ENCODE results near the gene RABGAP1L.
"Not testable (repeated sequence)": the region's sequence is repeated elsewhere in the genome, so short reads cannot be mapped to it uniquely, and the experiment has no call there.

Gene RABGAP1L

GRCh38 chr1:174153085-174153824 lies 6.1 kb upstream of the RABGAP1L start:
- DNase-seq (ENCODE audit: low spot score) (no peak), FAIRE-seq (no peak)

- FAIRE-seq (no peak), DNase-seq (ENCODE audit: low spot score) (no peak)
These were observed 5.6 kb upstream of the RABGAP1L start for GRCh38 chr1:174153825-174154107.

- no peak for FAIRE-seq
- no peak for DNase-seq (ENCODE audit: low spot score)
These were observed 2.9 kb upstream of the RABGAP1L start for GRCh38 chr1:174156437-174156836.

- no peak for FAIRE-seq
- DNase-seq (ENCODE audit: low spot score), result no peak
These were observed 2.0 kb upstream of the RABGAP1L start for GRCh38 chr1:174157157-174157806.

- FAIRE-seq (no peak), DNase-seq (ENCODE audit: low spot score) (no peak)
These were observed 511 bp upstream of the RABGAP1L start for GRCh38 chr1:174158767-174159251.

GRCh38 chr1:174160109-174160473 lies 771 bp downstream of the RABGAP1L start:
- FAIRE-seq, result no peak
- peak; percentile 35 for DNase-seq (ENCODE audit: low spot score)

GRCh38 chr1:174160603-174161002 lies 1.3 kb downstream of the RABGAP1L start:
- DNase-seq (ENCODE audit: low spot score) (no peak), FAIRE-seq (no peak)

- DNase-seq (ENCODE audit: low spot score) (no peak), FAIRE-seq (no peak)
These were observed 2.5 kb downstream of the RABGAP1L start for GRCh38 chr1:174161813-174162212.

GRCh38 chr1:174164826-174165225 lies 5.5 kb downstream of the RABGAP1L start:
- DNase-seq (ENCODE audit: low spot score) (no peak), FAIRE-seq (no peak)

GRCh38 chr1:174165471-174166137 lies 6.3 kb downstream of the RABGAP1L start:
- no peak for DNase-seq (ENCODE audit: low spot score)
- no peak for FAIRE-seq

GRCh38 chr1:174166530-174167264 lies 7.4 kb downstream of the RABGAP1L start:
- no peak for FAIRE-seq
- DNase-seq (ENCODE audit: low spot score), result no peak

GRCh38 chr1:174167265-174167803 lies 8.0 kb downstream of the RABGAP1L start:
- FAIRE-seq (no peak), DNase-seq (ENCODE audit: low spot score) (no peak)

GRCh38 chr1:174169342-174169741 lies 10.0 kb downstream of the RABGAP1L start:
- DNase-seq (ENCODE audit: low spot score), result no peak
- no peak for FAIRE-seq

- DNase-seq (ENCODE audit: low spot score) (no peak), FAIRE-seq (no peak)
These were observed 11.8 kb downstream of the RABGAP1L start for GRCh38 chr1:174171073-174171472.

- DNase-seq (ENCODE audit: low spot score) (no peak), FAIRE-seq (no peak)
These were observed 15.4 kb downstream of the RABGAP1L start for GRCh38 chr1:174174461-174175329.

GRCh38 chr1:174178459-174178858 lies 19.1 kb downstream of the RABGAP1L start:
- FAIRE-seq; DNase-seq (ENCODE audit: low spot score): not testable (repeated sequence)

- DNase-seq (ENCODE audit: low spot score) (no peak), FAIRE-seq (no peak)
These were observed 30.2 kb downstream of the RABGAP1L start for GRCh38 chr1:174189428-174190062.

GRCh38 chr1:174190691-174191199 lies 31.4 kb downstream of the RABGAP1L start:
- FAIRE-seq (no peak), DNase-seq (ENCODE audit: low spot score) (no peak)

- DNase-seq (ENCODE audit: low spot score) (no peak), FAIRE-seq (no peak)
These were observed 32.1 kb downstream of the RABGAP1L start for GRCh38 chr1:174191349-174191862.

- no peak for FAIRE-seq
These were observed 35.1 kb downstream of the RABGAP1L start for GRCh38 chr1:174194461-174194860.

More at GRCh38 chr1:174194461-174194860, 35.1 kb downstream of the RABGAP1L start:
- no peak for DNase-seq (ENCODE audit: low spot score)
